Right renal pelvis (tissue), 4 donors: ENCODE measurements around the gene SYT2. TPM values are rescaled to one million over a fixed set of nuclear protein-coding genes. Genes with fewer than 3 reads are reported as not detected.
A peak's percentile ranks its signal among the peaks of the same experiment; 100 is the strongest.
"Not testable (repeated sequence)": the region's sequence is repeated elsewhere in the genome, so short reads cannot be mapped to it uniquely, and the experiment has no call there.

Source experiments
- DNase-seq, 4 donors: peaks; one replicate each; pipeline ENCODE4 v3.0.0-alpha.2; 2013; ENCODE audit warnings: low read depth in 4 of 4, low spot score in 3 of 4, missing footprints in 1 of 4
- polyA plus RNA-seq, 4 donors: library from polyadenylated mRNA; unstranded; fragments of 120-200 nt; gene quantifications; one replicate each; pipeline ENCODE4 v1.2.1, GENCODE V29; 2013; ENCODE audit not compliant: insufficient read length in 4 of 4

Gene SYT2
- polyA plus RNA-seq, 4 donors: 2.1 to 2.6 (median 2.5) TPM

DNA sequence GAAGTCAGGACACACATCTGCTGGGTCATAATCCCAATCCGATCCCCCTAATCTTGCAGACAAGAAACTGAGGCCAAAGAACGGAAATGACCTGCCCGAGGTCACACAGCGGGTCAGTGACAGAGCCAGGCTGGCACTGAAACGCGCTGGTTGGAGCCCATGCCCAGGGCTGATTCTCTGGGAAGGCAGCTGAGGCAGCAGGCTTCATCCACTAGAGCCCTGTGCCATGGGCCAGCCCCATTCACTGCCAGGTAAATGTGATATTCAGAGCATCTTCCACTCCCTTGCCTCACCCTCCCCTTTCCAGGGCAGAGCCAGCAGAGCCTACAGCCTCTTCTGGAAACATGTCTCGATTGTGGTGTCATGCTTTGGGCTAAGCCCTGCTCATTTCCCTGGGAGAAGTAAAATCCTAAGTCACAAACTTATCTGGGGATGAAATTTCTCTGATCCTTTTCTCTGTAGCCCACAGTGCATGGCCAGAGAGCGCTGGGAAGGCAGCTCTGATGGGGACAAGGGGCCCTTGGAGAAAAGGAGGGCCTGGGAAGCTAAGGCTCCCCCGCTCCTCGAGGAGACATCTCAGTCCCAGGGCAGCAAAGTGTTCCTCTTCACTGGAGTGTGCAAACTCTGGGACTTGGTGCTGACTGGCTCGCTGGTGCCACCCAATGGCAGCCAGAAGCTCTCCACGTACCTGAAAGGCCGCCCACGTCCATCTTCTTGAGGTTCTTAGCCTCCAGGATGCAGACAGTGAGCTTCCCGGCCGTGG is 110.4 kb downstream of the SYT2 start:
- no peak for DNase-seq

GRCh38 chr1:202597090-202597761 is 113.0 kb downstream of the SYT2 start:
- no peak for DNase-seq

GRCh38 chr1:202596638-202597037 is 113.6 kb downstream of the SYT2 start:
- no peak for DNase-seq

GRCh38 chr1:202593845-202594244 is 116.4 kb downstream of the SYT2 start:
- DNase-seq: no peak

DNA sequence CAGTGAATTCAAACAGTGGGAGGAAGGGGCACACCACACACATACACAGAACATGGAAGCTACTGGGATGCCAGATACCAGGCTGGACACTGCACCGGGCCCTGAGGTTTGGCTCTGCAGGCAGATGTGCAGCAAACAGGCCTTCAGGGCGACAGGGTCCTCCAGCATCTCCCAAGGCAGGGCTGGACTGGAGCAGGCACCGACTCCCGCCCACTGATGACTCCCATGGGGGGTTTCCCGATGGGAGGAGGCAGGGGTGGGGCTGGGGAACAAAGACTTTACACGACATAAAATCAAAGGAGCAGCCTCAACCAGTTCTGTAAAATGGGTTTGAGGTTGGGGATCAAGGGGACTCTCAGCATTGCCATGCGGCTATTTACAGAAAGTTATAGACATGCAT is 118.1 kb downstream of the SYT2 start:
- DNase-seq: no peak

DNA sequence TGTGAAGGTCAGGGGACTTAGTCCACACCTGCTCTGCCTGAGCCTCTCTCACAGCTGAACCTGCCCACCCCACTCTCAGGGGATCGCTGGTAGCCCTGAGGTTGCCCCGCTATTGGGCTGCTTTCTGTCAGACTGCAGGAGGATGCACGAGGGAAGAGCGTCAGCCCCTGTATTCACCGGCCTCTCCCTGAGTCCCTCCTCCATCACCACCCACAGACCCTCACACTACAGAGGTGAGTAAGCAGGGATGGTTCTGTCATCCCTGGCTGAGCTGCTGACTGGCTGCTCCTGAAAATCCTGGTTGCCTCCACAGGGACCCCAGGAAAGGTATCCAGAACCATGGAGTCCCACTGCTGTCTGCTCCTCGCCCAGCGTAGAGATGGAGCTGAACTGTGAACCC is 118.7 kb downstream of the SYT2 start:
- DNase-seq: no peak

GRCh38 chr1:202590975-202591411 is 119.3 kb downstream of the SYT2 start:
- DNase-seq: no peak

DNA sequence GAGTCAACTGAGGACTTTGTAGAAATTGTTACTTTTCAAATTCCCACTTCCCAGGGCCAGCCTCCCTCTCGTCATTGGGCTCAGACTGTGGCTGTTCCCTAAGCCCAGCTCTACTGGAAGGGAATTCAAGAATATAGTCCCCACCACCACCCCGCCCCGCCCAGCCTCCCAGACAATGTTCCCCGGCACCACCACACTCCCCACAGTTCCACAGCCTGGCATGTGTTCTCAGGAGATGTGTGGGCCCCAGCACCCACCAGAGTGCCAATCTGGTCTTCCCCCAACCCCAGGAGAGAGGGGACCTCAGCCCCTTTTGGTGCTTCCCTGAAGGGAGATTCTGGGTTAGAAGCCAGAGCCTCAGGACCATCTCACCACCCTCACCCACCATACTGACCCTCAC is 120.1 kb downstream of the SYT2 start:
- no peak for DNase-seq

- peak; percentile 72 to 88 (median 83) for DNase-seq
Observed at GRCh38 chr1:202589190-202589930, 120.9 kb downstream of the SYT2 start.

DNA sequence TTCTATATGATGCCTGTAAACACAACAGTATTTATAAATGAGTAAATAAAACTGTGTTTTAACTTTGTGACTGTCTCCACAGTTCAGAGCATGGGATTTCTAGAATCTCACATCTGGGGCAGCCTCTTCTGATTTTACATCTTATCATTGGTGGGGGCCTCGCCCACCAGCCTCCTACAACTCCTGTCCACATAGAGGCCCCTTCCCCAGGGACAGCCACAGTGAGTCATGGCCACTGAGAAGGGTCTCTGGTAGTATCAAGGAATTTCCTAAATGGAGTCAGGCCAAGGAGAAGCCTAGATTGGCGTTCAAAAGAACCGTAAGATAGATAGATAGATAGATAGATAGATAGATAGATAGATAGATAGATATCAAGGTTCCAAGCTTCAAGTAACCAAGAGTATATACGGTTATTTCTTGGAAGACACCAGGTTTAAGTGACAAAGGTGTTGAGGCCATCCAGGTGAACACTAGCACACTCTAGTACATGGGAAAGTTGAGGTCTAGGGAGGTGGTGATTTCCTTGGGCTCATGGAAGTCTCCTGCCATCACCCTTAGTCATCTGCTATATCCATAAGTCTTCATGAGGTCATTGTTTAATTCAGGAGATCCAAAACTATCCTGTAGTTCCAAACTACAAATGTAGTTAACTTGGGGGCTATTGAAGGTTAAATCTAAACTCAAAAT is 121.6 kb downstream of the SYT2 start:
- no peak for DNase-seq

DNA sequence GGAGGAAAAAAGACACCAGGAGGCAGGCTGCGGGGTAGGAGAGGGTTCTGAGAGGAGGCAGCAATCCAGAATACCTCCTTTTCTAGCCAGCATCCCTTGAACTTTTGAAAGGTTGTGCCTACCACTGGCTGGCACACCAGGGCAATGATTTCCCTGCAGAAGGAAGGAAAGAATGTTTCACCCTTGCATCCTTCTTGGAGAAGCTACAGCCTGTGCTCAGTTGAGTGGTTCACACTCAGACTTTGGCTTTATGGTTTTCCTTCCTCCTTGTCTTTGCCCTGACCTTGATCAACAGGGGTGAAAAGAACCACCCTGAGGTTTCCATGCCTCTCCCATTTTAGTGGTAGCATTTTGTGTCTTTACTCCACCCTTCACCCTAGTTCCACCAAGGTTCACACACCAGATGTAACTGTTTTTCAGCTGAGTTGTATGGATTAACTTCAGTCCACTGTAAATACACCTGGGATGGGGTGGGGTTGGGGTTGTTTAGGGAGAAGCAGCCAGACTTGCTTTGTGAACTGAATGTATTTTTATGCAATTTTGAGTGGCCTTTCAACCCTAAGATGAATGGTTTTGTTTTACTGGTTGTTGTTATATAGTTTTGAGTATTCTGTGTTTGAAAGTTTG is 122.3 kb downstream of the SYT2 start:
- no peak for DNase-seq

DNA sequence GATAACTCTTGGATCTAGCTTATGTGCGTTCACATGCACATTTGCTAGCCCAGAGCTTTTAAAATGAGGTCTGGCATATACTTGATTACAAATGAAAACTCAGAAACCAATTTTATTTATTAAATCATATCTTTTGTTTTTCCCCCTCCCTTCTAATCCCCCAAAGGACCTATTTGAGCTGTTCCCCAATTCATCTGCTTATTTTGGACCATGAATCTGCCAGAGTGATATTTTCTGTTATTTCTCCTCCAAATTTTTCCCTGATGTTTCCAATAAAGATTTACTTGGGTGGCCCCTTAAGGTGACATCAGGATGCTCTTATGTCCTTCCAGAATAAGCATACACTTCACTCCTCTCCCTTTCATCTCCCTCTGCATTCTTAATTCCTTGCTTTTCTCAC is 123.4 kb downstream of the SYT2 start:
- no peak for DNase-seq

- no peak for DNase-seq
Observed at GRCh38 chr1:202586018-202586821, 124.0 kb downstream of the SYT2 start.

GRCh38 chr1:202585590-202585933 is 124.7 kb downstream of the SYT2 start:
- no peak for DNase-seq

DNA sequence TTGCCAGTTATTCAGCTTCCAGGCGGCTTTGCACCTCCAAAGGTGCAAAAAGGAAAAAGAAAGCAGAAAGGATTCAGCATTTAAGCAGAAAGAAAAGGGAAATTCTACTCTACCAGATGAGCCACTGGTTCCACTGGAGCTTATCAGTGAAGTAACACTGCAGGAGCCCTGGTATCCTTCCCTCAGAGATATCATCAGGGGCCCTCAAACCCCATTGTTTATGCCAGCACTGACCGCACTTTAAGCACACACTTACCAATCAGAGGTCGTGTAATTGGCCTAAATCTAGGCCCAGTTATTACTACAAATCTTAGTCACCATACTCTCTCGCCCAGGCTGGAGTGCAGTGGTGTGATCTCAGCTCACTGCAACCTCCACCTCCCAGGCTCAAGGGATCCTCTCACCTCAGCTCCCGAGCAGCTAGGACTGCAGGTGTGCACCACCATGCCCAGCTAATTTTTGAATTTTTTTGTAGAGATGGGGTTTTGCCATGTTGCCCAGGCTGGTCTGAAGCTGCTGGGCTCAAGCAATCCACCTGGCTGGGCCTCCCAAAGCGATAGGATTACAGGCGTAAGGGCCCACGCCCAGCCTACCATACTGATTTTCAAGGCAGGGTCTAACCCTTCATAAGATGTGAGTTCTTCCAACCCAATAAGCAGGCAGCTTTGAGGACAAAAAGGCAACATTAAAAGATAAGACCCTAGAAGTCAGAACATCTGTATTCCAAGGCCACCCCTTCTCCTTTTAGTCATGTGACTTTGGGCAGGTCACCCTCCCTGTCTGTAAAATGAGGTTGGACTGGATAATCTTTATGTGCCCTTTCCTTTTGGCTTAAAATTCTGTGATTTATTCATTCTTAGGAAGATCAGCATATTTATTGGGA is 125.3 kb downstream of the SYT2 start:
- DNase-seq: no peak

- DNase-seq: not testable (repeated sequence)
Observed at GRCh38 chr1:202582350-202582749, 127.9 kb downstream of the SYT2 start.

DNA sequence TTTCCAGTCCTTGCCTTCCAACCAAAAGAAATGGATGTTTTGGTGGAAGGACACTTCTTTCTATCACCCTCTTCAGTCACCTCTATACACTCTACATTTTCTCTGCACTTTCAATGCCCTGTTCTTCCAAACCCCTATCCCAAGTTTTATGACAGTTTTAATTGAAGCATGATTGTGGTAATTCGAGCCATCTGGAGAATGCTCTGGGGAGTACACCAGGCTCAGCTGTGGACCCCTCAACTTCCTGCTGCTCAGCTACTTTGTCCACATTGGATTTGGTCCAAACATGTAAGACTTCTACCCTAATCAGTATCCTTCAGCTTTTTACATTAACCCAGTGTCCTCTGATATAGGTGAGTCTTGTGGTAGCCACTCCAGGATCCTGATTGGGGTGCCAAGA is 129.6 kb downstream of the SYT2 start:
- DNase-seq: no peak

- no peak for DNase-seq
Observed at GRCh38 chr1:202579806-202580205, 130.4 kb downstream of the SYT2 start.

DNA sequence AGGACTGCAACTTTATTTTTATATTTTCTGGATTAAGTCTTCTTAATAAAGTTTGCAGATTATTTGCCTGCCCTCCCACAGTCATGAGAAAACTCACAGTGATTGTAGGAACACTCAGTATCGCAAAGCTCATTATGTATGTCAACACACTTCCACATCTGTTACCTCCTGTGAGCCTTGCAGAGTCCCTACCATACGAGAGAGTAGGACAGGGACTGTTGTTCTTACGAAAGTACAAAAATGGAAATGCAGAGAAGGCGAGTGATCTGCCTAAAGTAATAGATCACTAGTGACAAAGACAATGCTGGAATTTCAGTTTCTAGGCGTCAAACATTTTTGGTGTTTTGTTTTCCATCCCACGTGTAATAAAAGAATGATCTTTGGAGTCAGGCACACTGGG is 131.7 kb downstream of the SYT2 start:
- no peak for DNase-seq
